HFF-Myc (cell line): ENCODE data around the gene TTC33.

ENCODE experiments used
- DNase-seq: peaks from one replicate; pipeline ENCODE4 v3.0.0-alpha.2; 2011; ENCODE audit warnings: low read depth; ENCODE audit errors: extremely low read depth
- H3K4me3 ChIP-seq: replicated peaks from 2 replicates; pipeline ENCODE4 v1.5.1; 2011; ENCODE audit warnings: low read depth, mild to moderate bottlenecking, control low read depth, low read length
- TF ChIP-seq, protein P1 (sequence below): IDR thresholded peaks from 2 replicates; pipeline ENCODE4 v1.5.1; 2012; ENCODE audit warnings: mild to moderate bottlenecking, low read depth, low read length, control low read depth; ENCODE audit errors: missing control alignments

TTC33 gene

DNA sequence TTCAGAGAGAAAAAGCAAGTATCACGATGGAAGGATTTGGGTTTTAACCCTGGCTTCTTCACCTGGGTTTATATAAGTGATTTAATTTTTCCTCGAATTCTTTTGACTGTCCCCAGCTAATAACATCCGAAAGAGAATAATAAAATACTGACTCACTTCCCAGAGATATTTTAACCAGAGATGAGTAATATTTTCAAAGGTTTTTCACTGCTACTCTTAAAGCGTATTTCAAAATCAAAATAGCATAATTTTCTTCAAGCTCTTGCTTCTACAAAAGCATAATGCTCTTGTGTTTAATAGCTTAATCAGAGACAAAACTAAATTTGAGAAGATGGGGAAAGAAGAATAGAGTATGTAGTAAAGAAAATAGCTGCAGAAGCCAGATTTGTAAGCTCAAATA is 291.2 kb downstream of the TTC33 start:
- TF ChIP-seq, protein P1, sequence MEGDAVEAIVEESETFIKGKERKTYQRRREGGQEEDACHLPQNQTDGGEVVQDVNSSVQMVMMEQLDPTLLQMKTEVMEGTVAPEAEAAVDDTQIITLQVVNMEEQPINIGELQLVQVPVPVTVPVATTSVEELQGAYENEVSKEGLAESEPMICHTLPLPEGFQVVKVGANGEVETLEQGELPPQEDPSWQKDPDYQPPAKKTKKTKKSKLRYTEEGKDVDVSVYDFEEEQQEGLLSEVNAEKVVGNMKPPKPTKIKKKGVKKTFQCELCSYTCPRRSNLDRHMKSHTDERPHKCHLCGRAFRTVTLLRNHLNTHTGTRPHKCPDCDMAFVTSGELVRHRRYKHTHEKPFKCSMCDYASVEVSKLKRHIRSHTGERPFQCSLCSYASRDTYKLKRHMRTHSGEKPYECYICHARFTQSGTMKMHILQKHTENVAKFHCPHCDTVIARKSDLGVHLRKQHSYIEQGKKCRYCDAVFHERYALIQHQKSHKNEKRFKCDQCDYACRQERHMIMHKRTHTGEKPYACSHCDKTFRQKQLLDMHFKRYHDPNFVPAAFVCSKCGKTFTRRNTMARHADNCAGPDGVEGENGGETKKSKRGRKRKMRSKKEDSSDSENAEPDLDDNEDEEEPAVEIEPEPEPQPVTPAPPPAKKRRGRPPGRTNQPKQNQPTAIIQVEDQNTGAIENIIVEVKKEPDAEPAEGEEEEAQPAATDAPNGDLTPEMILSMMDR = no peak
- DNase-seq = no peak
- no peak overlapping the region for H3K4me3 ChIP-seq
